Sigmoid colon (tissue), 4 donors: ENCODE data around the gene GPS1.

Experiments used
- EP300 ChIP-seq, 4 donors: sonication (generic); formaldehyde crosslinking; IDR thresholded peaks; one replicate each; pipeline ENCODE4 v1.6.1; 2017; ENCODE audit warnings: antibody characterized with exemption in 4 of 4
- POLR2A ChIP-seq, 2 donors: fragments of 450-650 bp; IDR thresholded peaks; one replicate each; pipeline ENCODE4 v1.6.1; 2016; ENCODE audit warnings: antibody characterized with exemption in 2 of 2, mild to moderate bottlenecking in 2 of 2, moderate library complexity in 2 of 2
- POLR2AphosphoS5 ChIP-seq, 4 donors: sonication (generic); formaldehyde crosslinking; IDR thresholded peaks; one replicate each; pipeline ENCODE4 v1.6.1; 2017; ENCODE audit warnings: antibody characterized with exemption in 4 of 4
- TF ChIP-seq, protein P1 (sequence below), 4 experiments: fragments of 450-650 bp in 3 of 4; fragments of 200-600 bp in 1 of 4; IDR thresholded peaks; one replicate each; pipeline ENCODE4 v1.5.1; 2016 to 2019; ENCODE audit warnings: antibody characterized with exemption in 4 of 4, mild to moderate bottlenecking in 3 of 4, moderate library complexity in 2 of 4

DNA sequence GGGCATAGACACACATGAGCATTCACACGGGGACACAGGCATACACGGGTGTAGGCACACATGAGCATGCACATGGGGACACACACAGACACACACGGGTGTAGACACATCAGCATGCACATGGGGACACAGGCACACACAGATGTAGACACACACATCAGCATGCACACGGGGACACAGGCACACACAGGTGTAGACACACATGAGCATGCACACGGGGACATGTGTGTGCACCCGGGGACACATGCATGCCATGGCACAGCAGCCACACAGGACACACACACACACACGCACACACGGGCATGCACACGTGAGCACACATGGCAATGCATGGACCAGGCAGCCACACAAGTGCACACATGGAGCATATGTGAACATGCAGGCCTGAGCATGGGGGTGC lies 9.0 kb upstream of the GPS1 start:
- TF ChIP-seq POLR2AphosphoS5 (IDR thresholded peaks at IDR 0.05) (no peak), POLR2A (IDR thresholded peaks at IDR 0.05) (no peak), EP300 (IDR thresholded peaks at IDR 0.05) (no peak)
- TF ChIP-seq, protein P1, sequence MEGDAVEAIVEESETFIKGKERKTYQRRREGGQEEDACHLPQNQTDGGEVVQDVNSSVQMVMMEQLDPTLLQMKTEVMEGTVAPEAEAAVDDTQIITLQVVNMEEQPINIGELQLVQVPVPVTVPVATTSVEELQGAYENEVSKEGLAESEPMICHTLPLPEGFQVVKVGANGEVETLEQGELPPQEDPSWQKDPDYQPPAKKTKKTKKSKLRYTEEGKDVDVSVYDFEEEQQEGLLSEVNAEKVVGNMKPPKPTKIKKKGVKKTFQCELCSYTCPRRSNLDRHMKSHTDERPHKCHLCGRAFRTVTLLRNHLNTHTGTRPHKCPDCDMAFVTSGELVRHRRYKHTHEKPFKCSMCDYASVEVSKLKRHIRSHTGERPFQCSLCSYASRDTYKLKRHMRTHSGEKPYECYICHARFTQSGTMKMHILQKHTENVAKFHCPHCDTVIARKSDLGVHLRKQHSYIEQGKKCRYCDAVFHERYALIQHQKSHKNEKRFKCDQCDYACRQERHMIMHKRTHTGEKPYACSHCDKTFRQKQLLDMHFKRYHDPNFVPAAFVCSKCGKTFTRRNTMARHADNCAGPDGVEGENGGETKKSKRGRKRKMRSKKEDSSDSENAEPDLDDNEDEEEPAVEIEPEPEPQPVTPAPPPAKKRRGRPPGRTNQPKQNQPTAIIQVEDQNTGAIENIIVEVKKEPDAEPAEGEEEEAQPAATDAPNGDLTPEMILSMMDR (IDR thresholded peaks at IDR 0.05), result no peak
